Neuronal stem cell (in vitro differentiated cells): Measurements from ENCODE around the gene UFSP2.
A peak's percentile ranks its signal among the peaks of the same experiment; 100 is the strongest.

Source experiments
- DNase-seq: peaks from one replicate; pipeline ENCODE4 v3.0.0-alpha.2; 2013; ENCODE audit warnings: low spot score
- H2AFZ ChIP-seq: one replicate; pipeline ENCODE4 v1.6.1; 2013; ENCODE audit warnings: mild to moderate bottlenecking, low read length, inconsistent platforms
- H2AK5ac ChIP-seq: 2 replicates; pipeline ENCODE4 v1.6.1; 2013; ENCODE audit warnings: low read depth, mild to moderate bottlenecking, inconsistent platforms, low read length, moderate library complexity, mixed read lengths
- H2BK120ac ChIP-seq: 2 replicates; pipeline ENCODE4 v1.6.1; 2013; ENCODE audit warnings: low read depth, mild to moderate bottlenecking, inconsistent platforms, low read length, moderate library complexity, mixed read lengths
- H2BK12ac ChIP-seq: one replicate; pipeline ENCODE4 v1.6.1; 2013; ENCODE audit warnings: low read length, inconsistent platforms
- H2BK15ac ChIP-seq: 2 replicates; pipeline ENCODE4 v1.6.1; 2013; ENCODE audit warnings: mild to moderate bottlenecking, low read length, inconsistent platforms, mixed read lengths
- H2BK5ac ChIP-seq: one replicate; pipeline ENCODE4 v1.6.1; 2013; ENCODE audit warnings: inconsistent platforms, mild to moderate bottlenecking, low read length, moderate library complexity
- H3K14ac ChIP-seq: one replicate; pipeline ENCODE4 v1.6.1; 2013; ENCODE audit warnings: low read length, inconsistent platforms
- H3K18ac ChIP-seq: 2 replicates; pipeline ENCODE4 v1.6.1; 2013; ENCODE audit warnings: low read length, inconsistent platforms
- H3K23ac ChIP-seq: 2 replicates; pipeline ENCODE4 v1.6.1; 2013; ENCODE audit warnings: low read depth, mild to moderate bottlenecking, mixed read lengths, low read length, inconsistent platforms; ENCODE audit not compliant: poor library complexity
- H3K27ac ChIP-seq: replicated peaks from 3 replicates; pipeline ENCODE4 v1.5.1; 2013; ENCODE audit warnings: low read length, inconsistent platforms
- H3K27me3 ChIP-seq, 3 experiments: 2 replicates each; pipeline ENCODE4 v1.6.1; 2013; ENCODE audit warnings: low read length in 3 of 3, mild to moderate bottlenecking in 2 of 3, inconsistent platforms in 1 of 3, low read depth in 1 of 3, mixed read lengths in 1 of 3, moderate library complexity in 1 of 3; ENCODE audit not compliant: control insufficient read depth in 3 of 3, insufficient read depth in 3 of 3
- H3K36me3 ChIP-seq, 2 donors: replicated peaks in 1 of 2; 2 replicates each; pipeline ENCODE4 v1.6.1; 2013; ENCODE audit warnings: low read length in 2 of 2; ENCODE audit not compliant: control insufficient read depth in 2 of 2, insufficient read depth in 2 of 2
- H3K4ac ChIP-seq: 2 replicates; pipeline ENCODE4 v1.6.1; 2013; ENCODE audit warnings: inconsistent platforms, mild to moderate bottlenecking, low read length, moderate library complexity
- H3K4me1 ChIP-seq, 2 donors: 1 replicate in 1 of 2; 2 replicates in 1 of 2; pipeline ENCODE4 v1.6.1; 2013; ENCODE audit warnings: low read length in 2 of 2, low read depth in 1 of 2; ENCODE audit not compliant: control insufficient read depth in 2 of 2, insufficient read depth in 1 of 2
- H3K4me2 ChIP-seq: one replicate; pipeline ENCODE4 v1.6.1; 2013; ENCODE audit warnings: mild to moderate bottlenecking, low read length, inconsistent platforms; ENCODE audit not compliant: insufficient read depth, poor library complexity, severe bottlenecking
- H3K4me3 ChIP-seq, 2 donors: 2 replicates each; pipeline ENCODE4 v1.5.1; 2013; ENCODE audit warnings: low read length in 2 of 2, mild to moderate bottlenecking in 2 of 2, inconsistent platforms in 1 of 2, moderate library complexity in 1 of 2
- H3K79me1 ChIP-seq: one replicate; pipeline ENCODE4 v1.6.1; 2013; ENCODE audit warnings: low read depth, mild to moderate bottlenecking, inconsistent platforms, low read length, moderate library complexity
- H3K9ac ChIP-seq: one replicate; pipeline ENCODE4 v1.6.1; 2013; ENCODE audit warnings: mild to moderate bottlenecking, low read depth, low read length, inconsistent platforms; ENCODE audit not compliant: poor library complexity
- H3K9me3 ChIP-seq, 2 donors: replicated peaks in 1 of 2; 2 replicates each; pipeline versions ENCODE3 to v1.6.1; 2013; ENCODE audit warnings: low read length in 2 of 2, mild to moderate bottlenecking in 2 of 2, inconsistent platforms in 1 of 2, low read depth in 1 of 2, mixed read lengths in 1 of 2, moderate library complexity in 1 of 2; ENCODE audit not compliant: control insufficient read depth in 2 of 2, insufficient read depth in 1 of 2
- H4K8ac ChIP-seq: one replicate; pipeline ENCODE4 v1.6.1; 2013; ENCODE audit warnings: low read depth, mild to moderate bottlenecking, inconsistent platforms, low read length, moderate library complexity
- H4K91ac ChIP-seq: one replicate; pipeline ENCODE4 v1.6.1; 2013; ENCODE audit warnings: low read length, low read depth, mild to moderate bottlenecking, inconsistent platforms; ENCODE audit not compliant: poor library complexity
- WGBS, 2 donors: extraction: QIAGEN DNeasy Blood & Tissue Kit; methylation state at CpG; one replicate each; pipeline ENCODE4 v1.1.7; 2013; ENCODE audit warnings: missing lambda C conversion rate in 2 of 2, mixed read lengths in 1 of 2; ENCODE audit not compliant: insufficient read length in 2 of 2, insufficient replicate concordance in 1 of 2; ENCODE audit errors: extremely low coverage in 2 of 2; 5-methylcytosine and 5-hydroxymethylcytosine counted together

The UFSP2 gene

DNA sequence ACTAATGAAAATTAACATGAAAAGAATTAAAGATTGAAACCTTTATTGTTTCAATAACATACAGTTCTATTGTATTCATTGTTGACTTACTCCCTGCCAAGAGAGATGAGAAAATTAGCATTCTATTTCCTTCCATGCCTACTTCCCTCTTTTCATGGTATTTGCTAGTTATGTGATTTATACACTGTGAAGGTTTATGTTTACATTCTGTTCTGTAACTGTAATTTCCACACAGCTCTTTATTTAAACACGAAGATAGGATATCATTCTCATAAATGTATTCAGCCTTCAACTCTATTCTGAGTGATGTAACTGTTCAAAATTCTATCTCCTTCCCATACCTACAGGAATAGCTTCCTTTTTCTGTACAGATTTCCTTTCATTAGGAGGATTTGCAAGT, 39.1 kb upstream of the UFSP2 start:
- no peak overlapping the region for H2AK5ac ChIP-seq
- H3K14ac ChIP-seq = no peak overlapping the region
- DNase-seq = no peak
- H3K36me3 ChIP-seq = no peaks in the 10 kb centered on the region
- no peak overlapping the region for H3K9ac ChIP-seq
- H4K91ac ChIP-seq = no peak overlapping the region
- no peak overlapping the region for H2BK12ac ChIP-seq
- no peak overlapping the region for H4K8ac ChIP-seq
- no peak overlapping the region for H2BK120ac ChIP-seq
- peaks cover 1 to 4% of the 10 kb centered on the region in 2 donors for H3K4me1 ChIP-seq
- H3K18ac ChIP-seq = no peak overlapping the region
- H2AFZ ChIP-seq = no peak overlapping the region
- no peak overlapping the region for H3K4me3 ChIP-seq
- H3K79me1 ChIP-seq = no peaks in the 10 kb centered on the region
- no CpG with 5 or more reads among the region's 1 CpG for WGBS, 2 donors
- no peak overlapping the region for H3K27ac ChIP-seq
- no peak overlapping the region for H3K4ac ChIP-seq
- no peak overlapping the region for H3K4me2 ChIP-seq
- no peak overlapping the region for H2BK15ac ChIP-seq
- H2BK5ac ChIP-seq = no peak overlapping the region
- H3K27me3 ChIP-seq = peaks cover 0 to 41% (median 0%) of the 10 kb centered on the region in 3 experiments
- no peaks in the 10 kb centered on the region for H3K9me3 ChIP-seq
- H3K23ac ChIP-seq = no peak overlapping the region

- H3K4me3 ChIP-seq = no peak overlapping the region
- no peak overlapping the region for H2BK12ac ChIP-seq
- H4K91ac ChIP-seq = no peak overlapping the region
- H3K4me2 ChIP-seq = no peak overlapping the region
- no peak overlapping the region for H2BK120ac ChIP-seq
- H3K79me1 ChIP-seq = no peaks in the 10 kb centered on the region
- no CpG with 5 or more reads among the region's 6 CpGs for WGBS, 2 donors
- H3K27me3 ChIP-seq = peaks cover 0 to 38% (median 0%) of the 10 kb centered on the region in 3 experiments
- H3K36me3 ChIP-seq = no peaks in the 10 kb centered on the region
- no peak overlapping the region for H3K4ac ChIP-seq
- no peak overlapping the region for H3K27ac ChIP-seq
- no peaks in the 10 kb centered on the region for H3K9me3 ChIP-seq
- no peak overlapping the region for H2BK5ac ChIP-seq
- no peak overlapping the region for H4K8ac ChIP-seq
- H2BK15ac ChIP-seq = no peak overlapping the region
- H2AK5ac ChIP-seq = no peak overlapping the region
- H3K23ac ChIP-seq = no peak overlapping the region
- peak overlapping the region; percentile 48 for H2AFZ ChIP-seq
- H3K9ac ChIP-seq = no peak overlapping the region
- peak overlapping the region; percentile 2 for H3K18ac ChIP-seq
- no peak for DNase-seq
- peaks cover 0 to 1% of the 10 kb centered on the region in 2 donors for H3K4me1 ChIP-seq
- H3K14ac ChIP-seq = no peak overlapping the region
These were observed 38.4 kb upstream of the UFSP2 start for GRCh38 chr4:185464183-185464582.

DNA sequence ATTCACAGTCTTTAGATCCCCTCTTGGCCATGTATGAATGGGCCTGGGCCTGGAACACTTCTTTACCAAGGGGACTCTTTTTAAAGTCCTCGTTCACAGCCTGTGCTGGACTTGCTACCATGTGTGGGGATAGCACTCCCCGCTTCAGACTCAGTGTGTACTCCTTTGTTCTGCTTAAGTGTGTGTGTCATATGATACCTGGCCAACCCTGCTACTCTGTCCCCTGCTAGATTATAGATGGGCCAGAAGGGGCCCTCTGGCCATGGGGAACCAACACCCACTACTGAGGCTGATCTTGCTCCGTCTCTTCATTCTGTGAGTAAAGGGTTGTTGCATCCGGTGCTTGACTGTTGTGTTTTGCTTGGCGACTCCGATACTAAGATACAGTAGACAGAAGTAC, 37.8 kb upstream of the UFSP2 start:
- Histone ChIP-seq H3K9ac (no peak overlapping the region), H2BK5ac (no peak overlapping the region), H3K23ac (no peak overlapping the region), H3K18ac (no peak overlapping the region), H3K27me3 (peaks cover 0 to 37% (median 0%) of the 10 kb centered on the region in 3 experiments), H3K4me3 (no peak overlapping the region), H2AFZ (no peak overlapping the region), H3K9me3 (no peaks in the 10 kb centered on the region), H3K4me2 (no peak overlapping the region), H3K4me1 (peaks cover 0 to 1% of the 10 kb centered on the region in 2 donors), H4K91ac (no peak overlapping the region), H3K14ac (no peak overlapping the region), H3K36me3 (no peaks in the 10 kb centered on the region), H3K79me1 (no peaks in the 10 kb centered on the region), H2BK12ac (no peak overlapping the region), H3K4ac (no peak overlapping the region), H2BK120ac (no peak overlapping the region), H2AK5ac (no peak overlapping the region), H3K27ac (no peak overlapping the region), H2BK15ac (no peak overlapping the region), H4K8ac (no peak overlapping the region)
- no CpG with 5 or more reads among the region's 6 CpGs for WGBS, 2 donors
- DNase-seq = no peak

DNA sequence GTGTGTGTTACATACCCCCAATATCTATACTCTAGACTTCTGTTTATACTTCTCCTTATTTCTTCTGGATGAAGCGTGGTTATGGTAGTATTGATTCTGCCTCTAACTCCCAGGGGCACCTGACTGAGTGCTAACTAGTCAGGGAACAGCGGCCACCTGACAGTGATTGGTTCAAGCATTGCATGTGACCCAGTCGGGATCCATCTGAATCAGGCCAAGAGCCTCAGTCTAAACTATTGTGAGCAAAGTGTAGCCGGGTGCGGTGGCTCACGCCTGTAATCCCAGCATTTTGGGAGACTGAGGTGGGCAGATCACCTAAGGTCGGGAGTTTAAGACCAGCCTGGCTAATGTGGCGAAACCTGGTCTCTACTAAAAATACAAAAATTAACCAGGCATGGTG, 35.8 kb upstream of the UFSP2 start:
- H3K4me3 ChIP-seq = no peak overlapping the region
- H3K36me3 ChIP-seq = no peaks in the 10 kb centered on the region
- peaks cover 2 to 5% of the 10 kb centered on the region in 2 donors for H3K4me1 ChIP-seq
- H2BK12ac ChIP-seq = no peak overlapping the region
- H3K27ac ChIP-seq = no peak overlapping the region
- H2BK15ac ChIP-seq = no peak overlapping the region
- H3K9me3 ChIP-seq = no peaks in the 10 kb centered on the region
- H3K18ac ChIP-seq = no peak overlapping the region
- H3K27me3 ChIP-seq = peaks cover 0 to 31% (median 0%) of the 10 kb centered on the region in 3 experiments
- H3K23ac ChIP-seq = no peak overlapping the region
- H2BK120ac ChIP-seq = no peak overlapping the region
- H2AFZ ChIP-seq = no peak overlapping the region
- H4K91ac ChIP-seq = no peak overlapping the region
- no peaks in the 10 kb centered on the region for H3K79me1 ChIP-seq
- no peak overlapping the region for H3K4me2 ChIP-seq
- no peak for DNase-seq
- WGBS, 2 donors = no CpG with 5 or more reads among the region's 8 CpGs
- no peak overlapping the region for H3K4ac ChIP-seq
- no peak overlapping the region for H2AK5ac ChIP-seq
- no peak overlapping the region for H3K14ac ChIP-seq
- H4K8ac ChIP-seq = no peak overlapping the region
- no peak overlapping the region for H3K9ac ChIP-seq
- H2BK5ac ChIP-seq = no peak overlapping the region
